Activated CD4-positive, alpha-beta T cell treated with anti-CD3 and anti-CD28 coated beads, Interleukin-2, amount 10 ng/mL, durations not matched to agents 24 days and 14 days (primary cell): ENCODE measurements around the gene AMH. TPM values are rescaled to one million over a fixed set of nuclear protein-coding genes. Genes with fewer than 3 reads are reported as not detected.
"Not testable (repeated sequence)": the region's sequence is repeated elsewhere in the genome, so short reads cannot be mapped to it uniquely, and the experiment has no call there.

Source experiments
- DNase-seq: peaks from one replicate; pipeline ENCODE4 v3.0.0; 2022
- H3K27ac Mint-ChIP-seq: one replicate; pipeline ENCODE4 v1.8.0; 2022; ENCODE audit warnings: mild to moderate bottlenecking, mixed read lengths
- H3K27me3 Mint-ChIP-seq: one replicate; pipeline ENCODE4 v1.8.0; 2022; ENCODE audit warnings: mixed read lengths
- H3K36me3 Mint-ChIP-seq: one replicate; pipeline ENCODE4 v1.8.0; 2022; ENCODE audit warnings: low read depth, mild to moderate bottlenecking, mixed read lengths
- H3K4me1 Mint-ChIP-seq: one replicate; pipeline ENCODE4 v1.8.0; 2021; ENCODE audit warnings: mixed read lengths
- H3K4me3 Mint-ChIP-seq: one replicate; pipeline ENCODE4 v1.8.0; 2022; ENCODE audit warnings: mild to moderate bottlenecking, moderate library complexity, mixed read lengths
- H3K9me3 Mint-ChIP-seq: one replicate; pipeline ENCODE4 v1.8.0; 2021; ENCODE audit warnings: mixed read lengths
- intact Hi-C: fragments of 100-400 bp; cut with micrococcal nuclease; formaldehyde crosslinking; loops from one replicate; pipeline ENCODE4 v1.15.1; 2023
- total RNA-seq: library from RNA; stranded (reverse); gene quantifications from 2 replicates; pipeline ENCODE4 v1.2.3, GENCODE V29; 2022

The AMH gene
- total RNA-seq: 4.0 and 5.1 TPM in 2 replicates

- Mint-ChIP-seq H3K9me3 (no peaks in the 10 kb centered on the region), H3K36me3 (peaks cover 18% of the 10 kb centered on the region), H3K27me3 (peaks cover 14% of the 10 kb centered on the region), H3K4me3 (no peak within 1 kb of the TSS), H3K4me1 (peaks cover 7% of the 10 kb centered on the region), H3K27ac (no peak within 1 kb of the TSS)
- DNase-seq: no peak
- intact Hi-C loops: no loop called here
These were observed at the start of gene AMH for GRCh38 chr19:2249010-2249866. Gene AMH (plus strand): TSS chr19:2249323. CDS start chr19:2249333, 10 bp downstream.

- Mint-ChIP-seq H3K9me3 (no peaks in the 10 kb centered on the region), H3K27me3 (no peaks in the 10 kb centered on the region), H3K4me3 (no peak overlapping the region), H3K4me1 (peaks cover 2% of the 10 kb centered on the region), H3K36me3 (peaks cover 26% of the 10 kb centered on the region), H3K27ac (no peak overlapping the region)
- intact Hi-C loops: no loop called here
- DNase-seq: no peak
These were observed 49.1 kb upstream of the AMH start for GRCh38 chr19:2199861-2200623.

- H3K4me1 Mint-ChIP-seq, DNase-seq, intact Hi-C loops, H3K27ac Mint-ChIP-seq, H3K27me3 Mint-ChIP-seq, H3K9me3 Mint-ChIP-seq, H3K4me3 Mint-ChIP-seq: not testable (repeated sequence)
- peaks cover 31% of the 10 kb centered on the region for H3K36me3 Mint-ChIP-seq
These were observed 48.4 kb upstream of the AMH start for GRCh38 chr19:2200624-2201294.

GRCh38 chr19:2201473-2202148 is 47.5 kb upstream of the AMH start:
- H3K27ac Mint-ChIP-seq: no peak overlapping the region
- peaks cover 32% of the 10 kb centered on the region for H3K36me3 Mint-ChIP-seq

GRCh38 chr19:2202366-2202765 is 46.8 kb upstream of the AMH start:
- H3K9me3 Mint-ChIP-seq: no peaks in the 10 kb centered on the region
- no peak overlapping the region for H3K27ac Mint-ChIP-seq
- DNase-seq: no peak
- H3K36me3 Mint-ChIP-seq: peaks cover 30% of the 10 kb centered on the region
- intact Hi-C loops: no loop called here
- H3K4me1 Mint-ChIP-seq: peaks cover 2% of the 10 kb centered on the region
- no peaks in the 10 kb centered on the region for H3K27me3 Mint-ChIP-seq
- H3K4me3 Mint-ChIP-seq: no peak overlapping the region

More at GRCh38 chr19:2201473-2202148, 47.5 kb upstream of the AMH start:
- H3K9me3 Mint-ChIP-seq: no peaks in the 10 kb centered on the region
- H3K4me1 Mint-ChIP-seq: peaks cover 2% of the 10 kb centered on the region
- H3K27me3 Mint-ChIP-seq: no peaks in the 10 kb centered on the region
- DNase-seq: no peak
- intact Hi-C loops: no loop called here
- H3K4me3 Mint-ChIP-seq: no peak overlapping the region

GRCh38 chr19:2207008-2207407 is 42.1 kb upstream of the AMH start:
- no peaks in the 10 kb centered on the region for H3K4me1 Mint-ChIP-seq
- no peaks in the 10 kb centered on the region for H3K9me3 Mint-ChIP-seq
- DNase-seq: no peak
- intact Hi-C loops: no loop called here
- H3K36me3 Mint-ChIP-seq: peaks cover 42% of the 10 kb centered on the region
- H3K4me3 Mint-ChIP-seq: no peak overlapping the region
- H3K27me3 Mint-ChIP-seq: no peaks in the 10 kb centered on the region
- no peak overlapping the region for H3K27ac Mint-ChIP-seq

GRCh38 chr19:2207991-2208860 is 40.9 kb upstream of the AMH start:
- Mint-ChIP-seq H3K36me3 (peaks cover 46% of the 10 kb centered on the region), H3K27ac (no peak overlapping the region), H3K4me3 (no peak overlapping the region), H3K27me3 (no peaks in the 10 kb centered on the region), H3K9me3 (no peaks in the 10 kb centered on the region), H3K4me1 (no peaks in the 10 kb centered on the region)
- intact Hi-C loops: no loop called here
- no peak for DNase-seq

- Mint-ChIP-seq H3K4me1 (no peaks in the 10 kb centered on the region), H3K27ac (no peak overlapping the region), H3K4me3 (no peak overlapping the region), H3K27me3 (no peaks in the 10 kb centered on the region), H3K36me3 (peaks cover 47% of the 10 kb centered on the region), H3K9me3 (no peaks in the 10 kb centered on the region)
- no peak for DNase-seq
- intact Hi-C loops: no loop called here
These were observed 40.1 kb upstream of the AMH start for GRCh38 chr19:2208975-2209374.

- Mint-ChIP-seq H3K9me3 (no peaks in the 10 kb centered on the region), H3K4me3 (no peak overlapping the region), H3K27me3 (no peaks in the 10 kb centered on the region), H3K27ac (no peak overlapping the region), H3K4me1 (no peaks in the 10 kb centered on the region), H3K36me3 (peaks cover 44% of the 10 kb centered on the region)
- DNase-seq: no peak
- intact Hi-C loops: no loop called here
These were observed 39.7 kb upstream of the AMH start for GRCh38 chr19:2209408-2209807.

GRCh38 chr19:2210206-2210605 is 38.9 kb upstream of the AMH start:
- Mint-ChIP-seq H3K4me1 (peaks cover 5% of the 10 kb centered on the region), H3K27me3 (no peaks in the 10 kb centered on the region), H3K4me3 (no peak overlapping the region), H3K9me3 (no peaks in the 10 kb centered on the region), H3K27ac (no peak overlapping the region), H3K36me3 (peaks cover 44% of the 10 kb centered on the region)
- DNase-seq: no peak
- intact Hi-C loops: no loop called here

GRCh38 chr19:2210987-2211740 is 38.0 kb upstream of the AMH start:
- Mint-ChIP-seq H3K27ac (no peak overlapping the region), H3K9me3 (no peaks in the 10 kb centered on the region), H3K4me3 (no peak overlapping the region), H3K27me3 (no peaks in the 10 kb centered on the region), H3K4me1 (peaks cover 7% of the 10 kb centered on the region), H3K36me3 (peaks cover 49% of the 10 kb centered on the region)
- no peak for DNase-seq
- intact Hi-C loops: no loop called here

- no peaks in the 10 kb centered on the region for H3K9me3 Mint-ChIP-seq
- peaks cover 7% of the 10 kb centered on the region for H3K4me1 Mint-ChIP-seq
- peaks cover 54% of the 10 kb centered on the region for H3K36me3 Mint-ChIP-seq
- no peak for DNase-seq
- intact Hi-C loops: no loop called here
- no peak overlapping the region for H3K4me3 Mint-ChIP-seq
- peak overlapping the region; percentile 4 for H3K27ac Mint-ChIP-seq
- no peaks in the 10 kb centered on the region for H3K27me3 Mint-ChIP-seq
These were observed 36.0 kb upstream of the AMH start for GRCh38 chr19:2212861-2213711.
